ENCODE data around the gene HNRNPDL. TPM values are rescaled to one million over a fixed set of nuclear protein-coding genes. Genes with fewer than 3 reads are reported as not detected.
"Not testable (repeated sequence)": the region's sequence is repeated elsewhere in the genome, so short reads cannot be mapped to it uniquely, and the experiment has no call there.

Gene HNRNPDL
- total and polyA plus RNA-seq, 8 donors = 139 to 593 (median 507) TPM

DNA sequence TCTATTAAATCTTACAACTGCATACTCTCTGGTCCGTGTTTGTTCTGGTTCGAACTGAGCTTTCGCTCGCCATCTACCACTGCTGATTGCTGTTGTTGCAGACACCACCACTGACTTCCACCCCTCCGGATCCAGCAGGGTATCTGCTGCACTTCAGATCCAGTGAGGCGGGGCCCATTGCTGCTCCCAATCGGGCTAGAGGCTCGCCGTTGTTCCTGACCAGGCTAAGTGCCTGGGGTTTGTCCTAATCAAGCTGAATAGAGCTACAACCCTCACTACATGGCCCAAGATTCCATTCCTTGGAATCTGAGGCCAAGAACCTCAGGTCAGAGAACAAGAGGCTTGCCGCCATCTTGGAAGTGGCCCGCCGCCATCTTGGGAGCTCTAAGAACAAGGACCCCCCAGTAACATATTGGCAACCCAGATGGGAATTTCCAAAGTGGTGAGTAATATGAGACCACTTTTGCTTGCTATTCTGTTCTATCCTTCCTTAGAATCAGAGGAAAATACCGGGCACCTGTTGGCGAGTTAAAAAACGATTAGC is 43.4 kb upstream of the HNRNPDL start:
- no peaks in the 10 kb centered on the region for H3K4me1 ChIP-seq
- H3K27me3 ChIP-seq = no peaks in the 10 kb centered on the region
- no peaks in the 10 kb centered on the region for H3K36me3 ChIP-seq
- TF ChIP-seq, protein P1, sequence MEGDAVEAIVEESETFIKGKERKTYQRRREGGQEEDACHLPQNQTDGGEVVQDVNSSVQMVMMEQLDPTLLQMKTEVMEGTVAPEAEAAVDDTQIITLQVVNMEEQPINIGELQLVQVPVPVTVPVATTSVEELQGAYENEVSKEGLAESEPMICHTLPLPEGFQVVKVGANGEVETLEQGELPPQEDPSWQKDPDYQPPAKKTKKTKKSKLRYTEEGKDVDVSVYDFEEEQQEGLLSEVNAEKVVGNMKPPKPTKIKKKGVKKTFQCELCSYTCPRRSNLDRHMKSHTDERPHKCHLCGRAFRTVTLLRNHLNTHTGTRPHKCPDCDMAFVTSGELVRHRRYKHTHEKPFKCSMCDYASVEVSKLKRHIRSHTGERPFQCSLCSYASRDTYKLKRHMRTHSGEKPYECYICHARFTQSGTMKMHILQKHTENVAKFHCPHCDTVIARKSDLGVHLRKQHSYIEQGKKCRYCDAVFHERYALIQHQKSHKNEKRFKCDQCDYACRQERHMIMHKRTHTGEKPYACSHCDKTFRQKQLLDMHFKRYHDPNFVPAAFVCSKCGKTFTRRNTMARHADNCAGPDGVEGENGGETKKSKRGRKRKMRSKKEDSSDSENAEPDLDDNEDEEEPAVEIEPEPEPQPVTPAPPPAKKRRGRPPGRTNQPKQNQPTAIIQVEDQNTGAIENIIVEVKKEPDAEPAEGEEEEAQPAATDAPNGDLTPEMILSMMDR (IDR thresholded peaks at IDR 0.05) = no peak
- H3K4me3 ChIP-seq = no peak overlapping the region
- DNase-seq (no peak), ATAC-seq (no peak)
- H3K27ac ChIP-seq = no peak overlapping the region
- H3K9me3 ChIP-seq = no peaks in the 10 kb centered on the region
- intact Hi-C loops (cut with DNase I) = no loop called here

- H3K4me3 ChIP-seq; H3K36me3 ChIP-seq; DNase-seq; intact Hi-C loops (cut with DNase I); H3K27me3 ChIP-seq; ATAC-seq; H3K4me1 ChIP-seq; H3K9me3 ChIP-seq; H3K27ac ChIP-seq: not testable (repeated sequence)
Observed at GRCh38 chr4:82473080-82473479, 42.8 kb upstream of the HNRNPDL start.

GRCh38 chr4:82469791-82470345 is 39.6 kb upstream of the HNRNPDL start:
- no peak overlapping the region for H3K27ac ChIP-seq

DNA sequence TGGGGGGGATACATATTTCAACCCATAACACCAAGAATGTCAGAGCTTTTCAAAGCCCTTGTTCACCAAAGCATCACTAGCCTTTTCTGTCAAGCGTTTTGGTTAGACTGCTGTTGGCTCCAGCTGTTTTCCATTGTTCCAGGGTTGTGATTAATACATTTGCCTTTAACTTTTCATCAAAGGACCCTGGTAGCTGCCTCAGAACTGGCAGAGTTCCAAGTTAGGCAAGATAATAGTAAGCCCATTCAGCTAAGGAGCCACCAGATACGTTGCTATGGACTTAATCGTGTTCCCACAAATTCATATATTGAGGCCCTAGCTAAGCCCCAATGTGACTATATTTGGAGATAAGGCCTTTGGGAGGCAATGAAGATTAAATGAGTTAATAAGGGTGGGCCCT is 37.2 kb upstream of the HNRNPDL start:
- H3K4me1 ChIP-seq = no peaks in the 10 kb centered on the region
- H3K27me3 ChIP-seq = no peaks in the 10 kb centered on the region
- peaks cover 0 to 13% of the 10 kb centered on the region in 2 donors for H3K36me3 ChIP-seq
- no peak for DNase-seq
- intact Hi-C loops (cut with DNase I) = loop anchor here in 1 of 2 donors (10.0 kb wide), 1 partner anchor 337 kb away; no protein-coding TSS in a partner anchor
- H3K27ac ChIP-seq = no peak overlapping the region
- no peak overlapping the region for H3K4me3 ChIP-seq
- no peak for ATAC-seq
- TF ChIP-seq, protein P1 (IDR thresholded peaks at IDR 0.05) = no peak
- H3K9me3 ChIP-seq = no peaks in the 10 kb centered on the region

More at GRCh38 chr4:82469791-82470345, 39.6 kb upstream of the HNRNPDL start:
- H3K36me3 ChIP-seq = peaks cover 0 to 6% of the 10 kb centered on the region in 2 donors
- ATAC-seq (peak; percentile 26), DNase-seq (no peak)
- no peaks in the 10 kb centered on the region for H3K27me3 ChIP-seq
- TF ChIP-seq, protein P1 (IDR thresholded peaks at IDR 0.05) = no peak
- H3K9me3 ChIP-seq = no peaks in the 10 kb centered on the region
- no peak overlapping the region for H3K4me3 ChIP-seq
- intact Hi-C loops (cut with DNase I) = loop anchor here in 1 of 2 donors (10.0 kb wide), 1 partner anchor 335 kb away; no protein-coding TSS in a partner anchor
- H3K4me1 ChIP-seq = no peaks in the 10 kb centered on the region

DNA sequence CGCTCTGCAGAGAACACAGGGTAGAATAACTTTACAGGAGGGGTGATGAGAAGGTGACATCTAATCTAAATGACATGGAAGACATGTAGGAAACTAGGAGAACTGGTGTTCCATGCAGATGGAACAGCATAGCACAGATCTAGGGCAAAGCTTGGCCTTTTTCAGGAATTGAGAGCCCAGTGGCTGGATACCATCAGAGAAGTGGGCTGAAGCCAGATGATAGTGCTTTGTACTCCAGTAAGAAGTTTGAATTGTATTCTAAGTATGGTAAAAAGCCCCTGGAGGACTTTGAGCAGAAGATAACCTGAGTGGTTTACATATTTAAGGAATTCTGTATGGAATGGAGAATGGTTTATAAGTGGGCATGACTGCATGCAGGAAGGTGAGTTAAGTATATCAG is 33.0 kb upstream of the HNRNPDL start:
- Histone ChIP-seq H3K4me3 (no peak overlapping the region), H3K27ac (no peak overlapping the region), H3K9me3 (no peaks in the 10 kb centered on the region), H3K27me3 (no peaks in the 10 kb centered on the region), H3K4me1 (no peaks in the 10 kb centered on the region), H3K36me3 (peaks cover 0 to 46% of the 10 kb centered on the region in 2 donors)
- intact Hi-C loops (cut with DNase I) = loop anchor here in 1 of 2 donors (5.0 to 10.0 kb wide), 2 partner anchors 274 to 342 kb away; no protein-coding TSS in a partner anchor
- ATAC-seq (peak; percentile 9), DNase-seq (no peak)
- TF ChIP-seq, protein P1 (IDR thresholded peaks at IDR 0.05) = no peak

Measured in left lung (tissue), 10 donors.